MG63 (cell line): ENCODE measurements around the gene KRT1. TPM values are rescaled to one million over a fixed set of nuclear protein-coding genes. Genes with fewer than 3 reads are reported as not detected.
"Not testable (repeated sequence)": the region's sequence is repeated elsewhere in the genome, so short reads cannot be mapped to it uniquely, and the experiment has no call there.

Experiments used
- DNase-seq: peaks from one replicate; pipeline ENCODE4 v3.0.0-alpha.2; 2020
- H3K27me3 ChIP-seq: fragments of 250-450 bp; sonication (Bioruptor Pico); 2 replicates; pipeline ENCODE4 v1.5.1; 2020; ENCODE audit warnings: mild to moderate bottlenecking, moderate library complexity
- H3K36me3 ChIP-seq: fragments of 250-450 bp; sonication (Bioruptor Pico); 2 replicates; pipeline ENCODE4 v1.5.1; 2020; ENCODE audit warnings: mild to moderate bottlenecking, moderate library complexity
- H3K4me3 ChIP-seq: fragments of 250-450 bp; sonication (Bioruptor Pico); 2 replicates; pipeline ENCODE4 v1.5.1; 2020; ENCODE audit warnings: mild to moderate bottlenecking, moderate library complexity
- H3K9me3 ChIP-seq: fragments of 250-450 bp; sonication (Bioruptor Pico); 2 replicates; pipeline ENCODE4 v1.5.1; 2020; ENCODE audit warnings: mild to moderate bottlenecking, moderate library complexity
- total RNA-seq: library from RNA; depleted of rRNA; stranded (reverse); fragments of >200 nt; shearing (Covaris generic); gene quantifications from 2 replicates; pipeline ENCODE4 v1.2.3, GENCODE V29; 2014; ENCODE audit warnings: low replicate concordance; rRNA removed

Gene KRT1
- total RNA-seq: not detected in 2 replicates

DNA sequence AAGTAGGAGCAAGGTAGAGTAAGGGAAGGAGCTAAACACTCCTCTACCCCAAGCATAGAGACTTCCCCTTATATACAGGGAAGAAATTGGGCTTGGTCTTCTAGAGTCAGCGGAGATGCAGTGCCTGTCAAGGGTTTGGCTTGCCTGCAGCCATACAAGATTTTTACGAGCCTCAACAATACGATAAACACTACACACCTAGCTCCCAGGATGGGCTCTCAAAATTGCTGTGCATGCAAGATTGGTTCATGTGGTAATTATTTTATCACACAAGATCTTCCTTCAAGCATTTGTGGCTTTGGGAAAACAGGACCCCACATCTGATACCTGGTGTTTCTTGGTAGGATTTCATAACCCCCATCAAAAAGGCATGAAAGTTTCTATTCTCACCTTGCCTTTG is at the start of gene KRT1:
Gene KRT1 (minus strand): TSS at position 45 of the 400 bp plus-strand sequence. CDS start 59 bp downstream, outside the sequence.
- H3K9me3 ChIP-seq: no peaks in the 10 kb centered on the region
- no peak for DNase-seq
- H3K4me3 ChIP-seq: no peak within 1 kb of the TSS
- no peaks in the 10 kb centered on the region for H3K36me3 ChIP-seq
- H3K27me3 ChIP-seq: peaks cover 17% of the 10 kb centered on the region

DNA sequence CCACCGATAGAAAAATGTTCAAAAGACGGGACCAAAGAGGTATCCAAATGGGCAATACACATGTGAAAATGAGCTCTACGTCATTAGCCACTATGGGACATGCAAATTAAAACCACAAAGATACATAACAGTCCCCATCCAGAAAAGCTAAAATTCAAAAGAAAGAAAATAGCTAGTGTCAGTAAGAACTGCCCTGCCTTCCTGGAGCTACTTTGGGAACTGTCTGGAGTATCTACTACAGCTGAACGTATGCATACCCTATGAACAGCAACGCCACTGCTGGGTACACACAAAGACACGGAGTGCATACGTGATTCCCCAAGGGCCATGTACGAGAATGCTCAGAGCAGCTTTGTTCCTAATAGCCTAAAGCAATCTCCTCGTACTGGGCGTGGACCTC is 48.9 kb upstream of the KRT1 start:
- H3K9me3 ChIP-seq: no peaks in the 10 kb centered on the region
- no peak overlapping the region for H3K4me3 ChIP-seq
- H3K27me3 ChIP-seq: peaks cover 9% of the 10 kb centered on the region; the same call in 1 of the 2 replicates
- no peak for DNase-seq
- H3K36me3 ChIP-seq: no peaks in the 10 kb centered on the region

DNA sequence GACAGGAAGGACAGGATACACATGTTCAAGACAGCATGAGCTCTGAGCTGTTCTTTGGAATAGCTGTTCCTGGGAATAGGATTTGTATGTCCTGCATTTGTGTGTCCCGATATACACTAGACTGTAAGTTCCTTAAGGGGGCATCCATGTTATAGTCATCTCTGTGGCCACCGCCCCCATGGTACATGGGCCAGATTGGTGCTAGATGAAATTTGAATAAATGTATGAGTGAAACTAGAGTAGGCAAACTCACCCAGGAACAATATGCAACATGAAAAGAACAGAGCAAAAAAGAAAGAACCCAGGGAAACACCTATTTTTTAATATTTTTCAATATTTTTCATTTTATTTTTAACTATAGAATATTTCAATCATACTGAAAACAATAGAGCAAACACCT is 48.2 kb upstream of the KRT1 start:
- Histone ChIP-seq H3K9me3 (no peaks in the 10 kb centered on the region), H3K4me3 (no peak overlapping the region), H3K36me3 (no peaks in the 10 kb centered on the region), H3K27me3 (peaks cover 9% of the 10 kb centered on the region; the same call in 1 of the 2 replicates)
- DNase-seq: no peak

GRCh38 chr12:52727037-52727436 is 46.8 kb upstream of the KRT1 start:
- Histone ChIP-seq H3K9me3 (no peaks in the 10 kb centered on the region), H3K4me3 (no peak overlapping the region), H3K36me3 (no peaks in the 10 kb centered on the region), H3K27me3 (peaks cover 9% of the 10 kb centered on the region; the same call in 1 of the 2 replicates)
- DNase-seq: no peak

GRCh38 chr12:52726451-52726850 is 46.2 kb upstream of the KRT1 start:
- no peak for DNase-seq
- no peaks in the 10 kb centered on the region for H3K9me3 ChIP-seq
- H3K4me3 ChIP-seq: no peak overlapping the region
- peaks cover 9% of the 10 kb centered on the region; the same call in 1 of the 2 replicates for H3K27me3 ChIP-seq
- no peaks in the 10 kb centered on the region for H3K36me3 ChIP-seq

DNA sequence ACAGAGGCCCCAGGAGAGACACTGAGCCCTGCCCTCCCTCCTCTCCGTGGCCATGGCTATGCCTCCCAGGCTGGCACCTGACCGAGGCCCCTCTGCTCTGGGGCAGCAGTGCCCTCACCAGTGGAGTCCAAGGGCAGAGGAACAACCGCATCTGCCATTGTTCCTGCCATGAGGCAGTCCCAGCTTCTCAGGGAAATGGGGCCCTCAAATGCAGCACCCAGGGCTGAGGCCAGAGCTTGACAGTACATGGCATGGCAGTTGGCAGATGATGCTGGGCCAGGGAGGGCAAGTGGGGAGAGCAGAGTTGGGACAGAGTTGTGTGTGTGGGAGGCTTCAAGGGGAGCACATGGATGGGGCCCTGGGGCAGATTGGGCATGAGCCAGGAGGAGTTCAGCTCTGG is 44.2 kb upstream of the KRT1 start:
- H3K4me3 ChIP-seq: no peak overlapping the region
- H3K9me3 ChIP-seq: no peaks in the 10 kb centered on the region
- no peak for DNase-seq
- H3K27me3 ChIP-seq: peaks cover 5% of the 10 kb centered on the region; the same call in 1 of the 2 replicates
- no peaks in the 10 kb centered on the region for H3K36me3 ChIP-seq

GRCh38 chr12:52722680-52723079 is 42.5 kb upstream of the KRT1 start:
- no peaks in the 10 kb centered on the region for H3K36me3 ChIP-seq
- H3K27me3 ChIP-seq: no peaks in the 10 kb centered on the region
- no peak for DNase-seq
- no peak overlapping the region for H3K4me3 ChIP-seq
- no peaks in the 10 kb centered on the region for H3K9me3 ChIP-seq

DNA sequence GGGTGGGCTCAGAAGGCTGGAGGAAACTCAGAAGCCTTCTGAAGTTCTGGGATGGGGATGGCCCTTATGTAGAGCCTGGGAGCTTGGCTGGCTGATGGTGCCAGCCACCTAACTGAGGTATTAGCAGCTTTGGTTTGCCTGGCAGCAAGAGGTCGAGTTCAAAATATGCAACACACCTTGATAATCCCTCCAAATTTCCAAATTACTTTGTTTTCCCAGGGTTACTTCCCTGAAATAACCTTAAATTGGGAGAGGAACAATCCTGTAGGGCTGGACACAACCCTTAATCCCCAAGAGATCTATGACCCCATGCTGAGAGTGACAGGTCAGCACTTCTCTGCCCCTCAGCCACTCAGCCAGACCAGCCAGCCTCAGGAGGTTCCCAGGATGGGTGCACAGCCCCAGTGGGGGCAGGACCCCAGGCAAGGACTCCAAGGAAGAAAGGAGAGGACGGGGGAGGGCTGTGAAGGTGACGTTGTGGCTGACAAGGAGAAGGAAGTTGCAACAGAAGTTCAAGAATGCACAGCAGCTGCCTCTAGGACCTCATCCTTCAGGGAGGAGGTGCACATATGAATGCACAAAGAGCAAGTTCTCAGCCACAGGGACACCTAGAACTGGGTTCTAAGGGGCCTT is 41.7 kb upstream of the KRT1 start:
- DNase-seq: no peak
- H3K27me3 ChIP-seq: no peaks in the 10 kb centered on the region
- H3K9me3 ChIP-seq: no peaks in the 10 kb centered on the region

DNA sequence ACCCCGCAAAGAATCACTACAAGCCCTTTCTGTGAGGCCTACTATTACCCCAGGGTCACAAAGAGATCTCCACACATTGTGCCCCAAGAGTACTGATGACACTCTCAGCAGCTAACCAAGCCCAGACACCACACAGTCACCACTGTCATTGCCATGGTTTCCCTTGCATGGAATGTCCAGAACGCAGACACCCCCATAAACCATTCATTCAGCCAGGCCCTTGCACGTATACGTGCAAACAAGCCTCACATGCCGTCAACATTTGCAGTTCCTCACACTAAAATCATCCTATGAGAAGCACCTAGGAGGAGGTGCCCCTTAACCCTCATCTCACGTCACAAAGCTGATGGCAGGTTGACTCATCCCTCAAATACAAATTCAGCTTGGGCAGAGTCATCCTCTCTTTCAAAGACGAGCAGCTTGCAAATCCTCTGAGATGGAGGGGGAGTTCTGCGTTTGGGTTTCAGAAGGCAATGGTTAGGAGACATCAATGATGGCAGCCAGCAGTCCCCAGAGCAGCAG is 40.2 kb upstream of the KRT1 start:
- H3K27me3 ChIP-seq: peaks cover 2% of the 10 kb centered on the region; the same call in 1 of the 2 replicates
- no peaks in the 10 kb centered on the region for H3K9me3 ChIP-seq
- H3K4me3 ChIP-seq: no peak overlapping the region
- DNase-seq: no peak
- no peaks in the 10 kb centered on the region for H3K36me3 ChIP-seq

More for the DNA sequence above, 41.7 kb upstream of the KRT1 start:
- no peak overlapping the region for H3K4me3 ChIP-seq
- H3K36me3 ChIP-seq: no peaks in the 10 kb centered on the region

- no peak for DNase-seq
- Histone ChIP-seq H3K4me3 (no peak overlapping the region), H3K9me3 (no peaks in the 10 kb centered on the region), H3K27me3 (peaks cover 20% of the 10 kb centered on the region), H3K36me3 (no peaks in the 10 kb centered on the region)
Observed at GRCh38 chr12:52716061-52716460, 35.9 kb upstream of the KRT1 start.

DNA sequence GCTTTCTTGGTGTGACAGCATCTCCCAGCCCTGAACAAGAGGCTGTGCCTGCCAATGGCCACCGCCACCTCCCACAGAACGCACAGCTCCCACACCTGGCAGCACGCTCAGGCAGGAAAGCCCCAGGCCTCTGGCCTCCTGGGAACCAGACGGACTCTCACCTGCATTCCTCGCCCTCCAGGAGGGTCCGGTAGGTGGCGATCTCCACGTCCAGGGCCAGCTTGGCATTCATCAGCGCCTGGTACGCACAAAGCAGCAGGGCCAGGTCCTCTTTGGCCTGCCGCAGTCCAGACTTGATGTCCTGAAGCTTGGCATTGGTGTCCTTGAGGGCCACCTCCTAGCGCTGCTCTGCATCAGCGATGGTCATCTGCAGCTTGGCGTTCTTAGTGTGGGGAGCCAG is 35.2 kb upstream of the KRT1 start:
- DNase-seq: no peak
- H3K9me3 ChIP-seq: no peaks in the 10 kb centered on the region
- no peak overlapping the region for H3K4me3 ChIP-seq
- no peaks in the 10 kb centered on the region for H3K36me3 ChIP-seq
- H3K27me3 ChIP-seq: peaks cover 20% of the 10 kb centered on the region

DNA sequence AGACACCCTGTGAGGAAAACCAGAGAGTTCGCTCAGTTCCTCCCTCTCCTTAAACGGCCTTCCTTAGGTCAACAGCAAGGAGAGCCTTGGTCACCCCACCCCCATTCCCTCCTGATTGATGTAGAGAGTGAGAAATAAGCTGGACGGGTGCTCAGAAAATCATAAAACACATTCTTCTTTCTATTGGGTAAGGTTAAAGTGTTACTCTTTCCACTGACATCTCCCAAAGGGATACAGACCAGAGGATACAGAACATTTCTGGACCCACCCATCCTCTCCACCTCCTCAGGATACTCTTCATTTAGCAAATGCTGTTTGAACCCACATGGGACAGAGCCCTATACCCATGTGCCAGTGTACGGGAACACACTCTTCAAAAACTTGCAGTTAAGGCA is 34.7 kb upstream of the KRT1 start:
- no peak for DNase-seq
- Histone ChIP-seq H3K9me3 (no peaks in the 10 kb centered on the region), H3K4me3 (no peak overlapping the region), H3K27me3 (peaks cover 20% of the 10 kb centered on the region), H3K36me3 (no peaks in the 10 kb centered on the region)

GRCh38 chr12:52713960-52714886 is 34.0 kb upstream of the KRT1 start:
- Histone ChIP-seq H3K9me3 (no peaks in the 10 kb centered on the region), H3K27me3 (peaks cover 20% of the 10 kb centered on the region), H3K4me3 (peak overlapping the region; percentile 24; the same call in 1 of the 2 replicates), H3K36me3 (no peaks in the 10 kb centered on the region)
- peak; percentile 36 for DNase-seq

GRCh38 chr12:52712122-52712521 is 31.9 kb upstream of the KRT1 start:
- not testable (repeated sequence) for H3K36me3 ChIP-seq, DNase-seq, H3K4me3 ChIP-seq, H3K9me3 ChIP-seq
- H3K27me3 ChIP-seq: peaks cover 20% of the 10 kb centered on the region

- H3K27me3 ChIP-seq: peaks cover 18% of the 10 kb centered on the region
- H3K9me3 ChIP-seq: no peaks in the 10 kb centered on the region
- H3K36me3 ChIP-seq: no peaks in the 10 kb centered on the region
- no peak for DNase-seq
- no peak overlapping the region for H3K4me3 ChIP-seq
Observed at GRCh38 chr12:52710730-52711129, 30.5 kb upstream of the KRT1 start.

DNA sequence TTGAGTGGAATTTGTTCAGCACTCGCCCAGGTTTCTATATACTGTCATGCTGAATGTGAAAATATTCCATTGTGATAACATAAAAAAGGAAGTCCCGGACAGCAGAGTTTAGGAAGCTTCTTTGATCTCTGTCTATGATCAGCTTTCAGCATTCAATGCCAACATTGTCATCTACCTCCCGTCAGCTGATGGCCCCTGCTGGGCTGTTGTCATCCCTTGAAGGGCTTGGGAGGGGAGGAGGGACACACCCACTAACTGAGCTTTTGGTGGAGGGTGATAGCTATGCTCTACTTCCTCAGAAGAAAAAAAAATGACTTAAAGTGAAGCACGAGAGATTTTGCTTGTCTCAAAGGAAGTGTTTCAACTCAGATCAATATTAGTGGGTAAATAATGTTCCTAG is 27.8 kb upstream of the KRT1 start:
- H3K4me3 ChIP-seq: no peak overlapping the region
- no peak for DNase-seq
- H3K9me3 ChIP-seq: no peaks in the 10 kb centered on the region
- peaks cover 7% of the 10 kb centered on the region for H3K27me3 ChIP-seq
- no peaks in the 10 kb centered on the region for H3K36me3 ChIP-seq

- no peaks in the 10 kb centered on the region for H3K9me3 ChIP-seq
- H3K27me3 ChIP-seq: peaks cover 7% of the 10 kb centered on the region
- no peak for DNase-seq
- no peaks in the 10 kb centered on the region for H3K36me3 ChIP-seq
- no peak overlapping the region for H3K4me3 ChIP-seq
Observed at GRCh38 chr12:52704464-52704863, 24.3 kb upstream of the KRT1 start.
